ENCODE results near the gene ZSCAN22.
"Not testable (repeated sequence)": the region's sequence is repeated elsewhere in the genome, so short reads cannot be mapped to it uniquely, and the experiment has no call there.

Gene ZSCAN22

GRCh38 chr19:58374200-58374599 lies 47.4 kb downstream of the ZSCAN22 start:
- H4K20me1 ChIP-seq (ENCODE audit: insufficient read depth, low read length): no peaks in the 10 kb centered on the region
- H2AFZ ChIP-seq (ENCODE audit: low read length): no peak overlapping the region
- no peaks in the 10 kb centered on the region for H3K9me2 ChIP-seq (ENCODE audit: low read depth, low read length)
- H3K4me1 ChIP-seq (ENCODE audit: insufficient read depth, low read length, severe bottlenecking): peaks cover 2% of the 10 kb centered on the region
- H3F3A ChIP-seq (ENCODE audit: insufficient read depth, low read length): no peaks in the 10 kb centered on the region
- TF ChIP-seq EZH2 (IDR thresholded peaks at IDR 0.05; ENCODE audit: borderline replicate concordance, low read length) (no peak), CTCF (IDR thresholded peaks at IDR 0.05; ENCODE audit: low read length) (no peak)
- H3K36me3 ChIP-seq (ENCODE audit: insufficient read depth, low read length): no peaks in the 10 kb centered on the region
- no peak overlapping the region for H3K9ac ChIP-seq (ENCODE audit: low read length)
- no peaks in the 10 kb centered on the region for H3K9me3 ChIP-seq (ENCODE audit: low read length)
- no peaks in the 10 kb centered on the region for H3K79me2 ChIP-seq (ENCODE audit: insufficient read depth, low read length)
- no peak overlapping the region for H3K4me2 ChIP-seq (ENCODE audit: low read length)
- no peaks in the 10 kb centered on the region for H3K27me3 ChIP-seq (ENCODE audit: insufficient read depth, low read length)
- H3K4me3 ChIP-seq (ENCODE audit: low read depth, low read length, poor library complexity, severe bottlenecking): no peak overlapping the region
- no peak overlapping the region for H3K27ac ChIP-seq (ENCODE audit: low read depth, low read length, poor library complexity, severe bottlenecking)

- H3K9me3 ChIP-seq (ENCODE audit: low read length); H2AFZ ChIP-seq (ENCODE audit: low read length); H3K79me2 ChIP-seq (ENCODE audit: insufficient read depth, low read length); H3K9me2 ChIP-seq (ENCODE audit: low read depth, low read length); H3K36me3 ChIP-seq (ENCODE audit: insufficient read depth, low read length); H3K27ac ChIP-seq (ENCODE audit: low read depth, low read length, poor library complexity, severe bottlenecking); H4K20me1 ChIP-seq (ENCODE audit: insufficient read depth, low read length); H3K4me2 ChIP-seq (ENCODE audit: low read length); H3F3A ChIP-seq (ENCODE audit: insufficient read depth, low read length); H3K4me3 ChIP-seq (ENCODE audit: low read depth, low read length, poor library complexity, severe bottlenecking); H3K9ac ChIP-seq (ENCODE audit: low read length); H3K27me3 ChIP-seq (ENCODE audit: insufficient read depth, low read length): not testable (repeated sequence)
- peaks cover 19% of the 10 kb centered on the region for H3K4me1 ChIP-seq (ENCODE audit: insufficient read depth, low read length, severe bottlenecking)
Measured at GRCh38 chr19:58376724-58377123, 49.9 kb downstream of the ZSCAN22 start.

GRCh38 chr19:58379246-58379645 lies 52.5 kb downstream of the ZSCAN22 start:
- peak overlapping the region; percentile 74 for H3K4me3 ChIP-seq (ENCODE audit: low read depth, low read length, poor library complexity, severe bottlenecking)
- peak overlapping the region; percentile 13; the same call in 1 of the 2 replicates for H3K9ac ChIP-seq (ENCODE audit: low read length)

More at GRCh38 chr19:58379246-58379645, 52.5 kb downstream of the ZSCAN22 start:
- Histone ChIP-seq H4K20me1 (ENCODE audit: insufficient read depth, low read length) (no peaks in the 10 kb centered on the region), H3K27me3 (ENCODE audit: insufficient read depth, low read length) (no peaks in the 10 kb centered on the region), H3K4me1 (ENCODE audit: insufficient read depth, low read length, severe bottlenecking) (peaks cover 32% of the 10 kb centered on the region), H3K4me2 (ENCODE audit: low read length) (peak overlapping the region; percentile 91), H3K9me3 (ENCODE audit: low read length) (no peaks in the 10 kb centered on the region), H3K79me2 (ENCODE audit: insufficient read depth, low read length) (no peaks in the 10 kb centered on the region), H3K27ac (ENCODE audit: low read depth, low read length, poor library complexity, severe bottlenecking) (no peak overlapping the region), H2AFZ (ENCODE audit: low read length) (no peak overlapping the region), H3K9me2 (ENCODE audit: low read depth, low read length) (no peaks in the 10 kb centered on the region), H3K36me3 (ENCODE audit: insufficient read depth, low read length) (no peaks in the 10 kb centered on the region), H3F3A (ENCODE audit: insufficient read depth, low read length) (no peaks in the 10 kb centered on the region)
- no peak for TF ChIP-seq CTCF (IDR thresholded peaks at IDR 0.05; ENCODE audit: low read length)
- no peak for TF ChIP-seq EZH2 (IDR thresholded peaks at IDR 0.05; ENCODE audit: borderline replicate concordance, low read length)

Measured in OCI-LY1 (cell line).